Stimulated activated CD4-positive, alpha-beta T cell treated with anti-CD3 and anti-CD28 coated beads, Interleukin-12 subunit alpha, Interleukin-12 subunit beta, amount 100 ng/mL, for 24 hours (primary cell): ENCODE measurements around the gene VEPH1.

Source experiments
- DNase-seq, 2 experiments: peaks; one replicate each; pipeline ENCODE4 v3.0.0-alpha.2; 2020; ENCODE audit warnings: low read depth in 2 of 2

Gene VEPH1

DNA sequence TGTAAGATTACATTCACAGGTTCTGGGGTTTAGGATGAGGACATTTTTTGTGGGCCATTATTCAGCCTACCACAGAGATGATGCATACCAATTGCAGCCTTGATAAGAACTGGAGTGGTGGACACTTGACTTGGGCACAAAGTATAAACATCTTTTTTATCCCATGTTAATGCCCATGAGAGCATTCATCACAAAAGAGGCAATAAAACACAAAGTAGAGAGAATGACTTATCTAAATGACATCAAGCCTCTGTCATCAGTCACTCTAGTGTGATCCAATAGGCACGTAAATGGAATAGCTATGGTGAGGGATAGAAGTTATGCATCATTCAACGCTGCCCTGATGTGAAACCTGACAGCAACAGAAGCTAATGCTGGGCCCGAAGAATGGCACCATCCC, 25.8 kb downstream of the VEPH1 start:
- no peak for DNase-seq

GRCh38 chr3:157475921-157476414, 27.2 kb downstream of the VEPH1 start:
- DNase-seq, result no peak

DNA sequence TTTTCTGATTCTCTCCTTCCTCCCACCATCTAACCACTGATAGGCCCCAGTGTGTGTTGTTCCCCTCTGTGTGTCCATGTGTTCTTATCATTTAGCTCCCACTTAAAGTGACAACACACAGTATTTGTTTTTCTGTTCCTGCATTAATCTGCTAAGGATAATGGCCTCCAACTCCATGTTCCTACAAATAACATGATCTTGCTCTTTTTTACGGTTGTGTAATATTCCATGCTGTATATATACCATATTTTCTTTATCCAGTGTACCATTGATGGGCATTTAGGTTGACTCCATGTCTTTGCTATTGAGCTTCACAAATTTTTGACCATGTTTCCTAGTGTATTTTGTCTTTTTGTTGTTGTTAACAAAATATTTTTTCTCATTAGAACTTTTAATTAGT, 30.6 kb downstream of the VEPH1 start:
- DNase-seq, result no peak

GRCh38 chr3:157471064-157471463, 32.2 kb downstream of the VEPH1 start:
- DNase-seq, result no peak

GRCh38 chr3:157469561-157470294, 33.5 kb downstream of the VEPH1 start:
- DNase-seq, result no peak

- no peak for DNase-seq
Observed at GRCh38 chr3:157467200-157467599, 36.0 kb downstream of the VEPH1 start.

GRCh38 chr3:157465741-157466140, 37.5 kb downstream of the VEPH1 start:
- DNase-seq, result no peak

GRCh38 chr3:157464321-157464720, 38.9 kb downstream of the VEPH1 start:
- no peak for DNase-seq

- DNase-seq, result no peak
Observed at GRCh38 chr3:157463816-157464215, 39.4 kb downstream of the VEPH1 start.

GRCh38 chr3:157460253-157460652, 43.0 kb downstream of the VEPH1 start:
- DNase-seq, result no peak

DNA sequence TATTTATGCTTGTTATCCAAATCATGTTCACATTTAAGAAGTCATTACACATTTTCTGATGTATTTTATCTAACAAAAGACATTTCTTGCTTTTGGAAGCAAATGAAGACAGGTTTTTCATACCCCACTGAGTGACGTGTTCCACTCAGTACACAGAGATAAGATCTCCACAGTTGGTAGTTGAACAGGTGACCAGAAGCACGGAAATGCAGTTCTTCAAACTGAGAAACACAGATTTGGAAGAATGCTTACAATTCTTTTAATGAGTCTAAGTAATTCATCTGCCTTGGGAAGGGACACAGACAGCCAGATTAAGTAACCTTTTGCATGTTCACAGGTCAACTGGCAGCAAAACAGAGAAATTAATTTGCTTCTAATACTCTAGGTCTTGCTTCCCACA, 43.5 kb downstream of the VEPH1 start:
- DNase-seq, result no peak

GRCh38 chr3:157453824-157454223, 49.4 kb downstream of the VEPH1 start:
- DNase-seq, result no peak

- DNase-seq, result no peak
Observed at GRCh38 chr3:157452097-157452496, 51.1 kb downstream of the VEPH1 start.

DNA sequence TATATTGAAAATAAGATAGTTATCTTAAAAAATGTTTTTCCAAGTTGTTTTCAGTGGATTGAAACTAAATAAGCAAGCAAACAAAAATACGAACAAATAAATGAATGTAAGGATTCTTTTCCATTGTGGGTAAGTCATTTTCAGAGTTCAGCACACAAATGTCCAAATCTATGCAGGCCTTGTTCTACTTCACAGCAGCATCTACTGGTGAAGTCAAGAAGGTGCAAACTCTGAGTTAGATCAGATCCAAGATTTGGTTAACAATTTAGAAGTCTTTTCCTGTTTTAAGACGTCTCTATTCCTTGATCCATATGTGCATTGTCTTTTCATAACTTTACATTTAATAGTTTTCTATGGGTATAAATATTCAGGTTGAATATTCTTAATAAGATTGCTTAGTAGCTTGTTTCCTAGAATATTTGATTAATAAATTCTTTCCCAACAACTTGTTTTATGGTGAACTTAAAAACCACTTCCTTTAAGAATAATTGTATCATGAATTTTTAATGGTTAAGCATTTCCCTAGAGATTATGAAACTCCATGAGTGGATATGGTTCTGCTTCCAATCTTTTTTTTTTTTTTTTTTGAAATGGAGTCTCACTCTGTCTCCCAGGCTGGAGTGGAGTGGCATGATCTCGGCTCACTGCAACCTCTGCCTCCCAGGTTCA, 56.1 kb downstream of the VEPH1 start:
- no peak for DNase-seq

GRCh38 chr3:157445857-157446256, 57.4 kb downstream of the VEPH1 start:
- no peak for DNase-seq

DNA sequence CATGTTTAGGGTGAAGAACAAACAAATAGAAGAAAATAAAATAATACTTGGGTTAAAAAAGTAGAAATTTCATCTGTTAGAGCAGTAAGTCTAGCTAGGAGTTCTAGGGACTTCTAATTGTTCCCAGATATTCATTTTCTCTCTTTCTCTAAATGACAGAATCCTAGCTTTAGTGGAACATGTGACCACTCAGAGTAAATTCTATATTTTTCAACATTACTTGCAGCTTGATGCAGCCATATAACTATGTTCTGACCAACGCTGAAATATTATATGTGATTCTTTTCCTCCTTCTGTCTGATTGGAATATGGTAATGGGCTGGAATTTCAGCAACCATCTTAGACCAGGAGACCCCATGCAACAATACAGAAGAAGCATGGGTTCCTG, 58.4 kb downstream of the VEPH1 start:
- no peak for DNase-seq

DNA sequence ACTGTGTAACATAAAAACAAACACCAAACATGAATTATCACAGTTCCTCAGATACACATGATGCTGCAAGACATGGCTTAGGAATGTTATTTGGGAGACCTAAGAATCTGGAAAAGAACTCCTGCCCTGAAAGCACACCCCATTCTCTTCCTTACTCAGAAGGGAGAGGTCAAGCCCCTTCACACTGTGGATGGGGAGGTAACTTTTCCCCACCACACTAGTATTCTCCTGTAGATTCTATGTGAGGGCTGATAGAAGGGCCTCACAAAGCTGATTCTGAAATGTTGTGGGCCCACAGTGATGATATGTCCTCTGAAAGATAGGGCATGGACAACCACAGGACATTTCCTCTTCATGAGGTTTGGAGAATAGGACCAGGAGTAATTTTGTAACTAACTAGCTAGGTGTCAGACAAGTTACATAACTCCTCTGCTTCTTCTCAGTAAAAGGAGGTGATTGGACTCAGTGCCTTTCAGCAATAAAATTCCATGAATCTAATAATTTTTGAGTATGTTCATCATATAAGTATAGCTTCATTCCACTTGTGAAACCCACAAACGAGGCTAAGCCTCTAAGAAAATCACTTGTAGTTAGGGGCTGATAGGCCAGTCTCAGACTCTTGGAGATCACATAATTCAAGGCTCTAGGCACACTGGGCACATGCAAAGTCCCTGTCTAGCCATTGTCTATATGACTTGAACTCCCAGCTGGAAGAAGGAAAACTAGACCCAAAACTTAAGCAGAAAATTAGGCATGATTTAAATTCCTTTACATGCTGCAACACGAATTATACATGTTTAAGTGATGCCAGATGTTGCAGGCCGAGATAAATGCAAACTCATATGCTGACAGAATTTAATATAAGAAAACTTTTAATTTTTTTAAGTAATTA, 59.1 kb downstream of the VEPH1 start:
- no peak for DNase-seq

- DNase-seq, result no peak
Observed at GRCh38 chr3:157442729-157443128, 60.5 kb downstream of the VEPH1 start.

DNA sequence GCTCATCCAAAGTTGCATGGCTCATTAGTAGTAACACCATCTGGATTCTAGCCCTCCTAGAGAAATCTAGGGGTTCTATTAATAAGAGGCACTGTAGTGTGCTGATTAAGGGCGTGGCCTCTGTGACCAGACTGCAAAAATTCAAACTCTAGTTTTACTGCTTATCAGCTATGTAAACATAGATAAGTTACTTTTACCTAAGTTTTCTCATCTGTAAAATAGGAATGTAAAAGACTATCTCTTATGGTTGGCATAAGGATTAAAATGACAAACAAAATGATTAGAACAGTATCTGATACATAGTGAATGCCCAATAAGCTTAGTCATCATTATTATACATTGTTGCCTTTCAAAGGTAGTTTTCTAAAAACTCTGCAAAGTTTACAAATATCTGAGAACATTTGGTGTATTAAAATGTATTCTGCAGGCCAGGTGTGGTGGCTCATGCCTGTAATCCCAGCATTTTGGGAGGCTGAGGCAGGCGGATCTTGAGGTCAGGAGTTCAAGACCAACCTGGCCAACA, 62.1 kb downstream of the VEPH1 start:
- DNase-seq, result no peak

- no peak for DNase-seq
Observed at GRCh38 chr3:157438194-157438730, 65.0 kb downstream of the VEPH1 start.

DNA sequence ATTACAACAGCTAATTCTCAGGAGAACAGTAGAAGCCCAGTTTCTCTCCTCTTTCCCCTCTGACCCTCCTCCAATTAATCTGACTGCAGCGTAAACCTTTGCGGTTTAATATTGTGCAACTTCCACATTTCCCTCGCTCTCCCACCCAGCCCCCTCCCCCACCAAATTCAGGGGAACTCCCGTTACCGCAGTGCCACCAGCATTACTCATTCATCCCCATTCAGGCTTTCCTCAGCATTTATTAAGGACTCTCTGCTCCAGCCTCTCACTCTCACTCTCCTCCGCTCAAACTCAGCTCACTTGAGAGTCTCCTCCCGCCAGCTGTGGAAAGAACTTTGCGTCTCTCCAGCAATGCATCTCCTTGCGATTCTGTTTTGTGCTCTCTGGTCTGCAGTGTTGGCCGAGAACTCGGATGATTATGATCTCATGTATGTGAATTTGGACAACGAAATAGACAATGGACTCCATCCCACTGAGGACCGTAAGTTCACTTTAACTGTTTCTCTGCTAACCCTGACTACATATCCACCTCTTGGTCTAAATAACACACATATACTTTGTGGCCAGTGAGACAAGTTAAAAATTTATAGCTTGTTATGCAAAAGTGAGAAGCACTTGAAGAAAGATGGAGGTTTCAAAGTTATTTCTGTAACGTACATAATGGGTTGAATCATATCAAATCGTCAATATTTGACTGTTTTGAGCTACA, 66.5 kb downstream of the VEPH1 start, which contains the start of gene PTX3:
TSS of gene PTX3 (plus strand) at position 268 of the 709 bp plus-strand sequence. CDS start at position 352, 84 bp downstream.
- DNase-seq, result peak in 1 of 2 experiments; percentile 12
